ENCODE measurements around the gene KCNQ1.

The KCNQ1 gene

GRCh38 chr11:2426221-2426620 lies 18.6 kb upstream of the KCNQ1 start:
- no peak for DNase-seq

GRCh38 chr11:2426826-2427521 lies 17.8 kb upstream of the KCNQ1 start:
- DNase-seq, result no peak

- no peak for DNase-seq
Observed at GRCh38 chr11:2427721-2428321, 17.0 kb upstream of the KCNQ1 start.

- DNase-seq, result peak; percentile 55
Observed at GRCh38 chr11:2428322-2428795, 16.4 kb upstream of the KCNQ1 start.

- no peak for DNase-seq
Observed at GRCh38 chr11:2431395-2431794, 13.4 kb upstream of the KCNQ1 start.

GRCh38 chr11:2432171-2432621 lies 12.6 kb upstream of the KCNQ1 start:
- no peak for DNase-seq

GRCh38 chr11:2432628-2433071 lies 12.2 kb upstream of the KCNQ1 start:
- no peak for DNase-seq

GRCh38 chr11:2433106-2433925 lies 11.5 kb upstream of the KCNQ1 start:
- DNase-seq, result no peak

GRCh38 chr11:2434008-2434407 lies 10.8 kb upstream of the KCNQ1 start:
- DNase-seq, result no peak

- DNase-seq, result no peak
Observed at GRCh38 chr11:2434506-2435255, 10.1 kb upstream of the KCNQ1 start.

GRCh38 chr11:2435288-2436012 lies 9.4 kb upstream of the KCNQ1 start:
- no peak for DNase-seq

GRCh38 chr11:2436013-2436520 lies 8.7 kb upstream of the KCNQ1 start:
- no peak for DNase-seq

- DNase-seq, result no peak
Observed at GRCh38 chr11:2436521-2437031, 8.2 kb upstream of the KCNQ1 start.

GRCh38 chr11:2437516-2437915 lies 7.3 kb upstream of the KCNQ1 start:
- no peak for DNase-seq

- DNase-seq, result no peak
Observed at GRCh38 chr11:2439820-2440219, 5.0 kb upstream of the KCNQ1 start.

- no peak for DNase-seq
Observed at GRCh38 chr11:2440646-2441045, 4.2 kb upstream of the KCNQ1 start.

- no peak for DNase-seq
Observed at GRCh38 chr11:2441171-2441570, 3.6 kb upstream of the KCNQ1 start.

- peak; percentile 84 for DNase-seq
Observed at GRCh38 chr11:2442589-2442988, 2.2 kb upstream of the KCNQ1 start.

- peak; percentile 65 for DNase-seq
Observed at GRCh38 chr11:2443406-2443805, 1.4 kb upstream of the KCNQ1 start.

GRCh38 chr11:2443881-2444820 lies 657 bp upstream of the KCNQ1 start, which contains the start of gene TRPM5:
TSS of gene TRPM5 (minus strand) at chr11:2444514. CDS start at chr11:2423036, 21,478 bp downstream.
- DNase-seq, result peak; percentile 90
